GM12872 (cell line): ENCODE results near the gene LCK.

Experiments
- TF ChIP-seq, protein P1 (sequence below): IDR thresholded peaks from 3 replicates; pipeline ENCODE4 v1.5.1; 2011; ENCODE audit warnings: low read depth, mild to moderate bottlenecking, low read length, moderate library complexity; ENCODE audit not compliant: insufficient read depth

The LCK gene

GRCh38 chr1:32327204-32327603 lies 76.1 kb downstream of the LCK start:
- TF ChIP-seq, protein P1, sequence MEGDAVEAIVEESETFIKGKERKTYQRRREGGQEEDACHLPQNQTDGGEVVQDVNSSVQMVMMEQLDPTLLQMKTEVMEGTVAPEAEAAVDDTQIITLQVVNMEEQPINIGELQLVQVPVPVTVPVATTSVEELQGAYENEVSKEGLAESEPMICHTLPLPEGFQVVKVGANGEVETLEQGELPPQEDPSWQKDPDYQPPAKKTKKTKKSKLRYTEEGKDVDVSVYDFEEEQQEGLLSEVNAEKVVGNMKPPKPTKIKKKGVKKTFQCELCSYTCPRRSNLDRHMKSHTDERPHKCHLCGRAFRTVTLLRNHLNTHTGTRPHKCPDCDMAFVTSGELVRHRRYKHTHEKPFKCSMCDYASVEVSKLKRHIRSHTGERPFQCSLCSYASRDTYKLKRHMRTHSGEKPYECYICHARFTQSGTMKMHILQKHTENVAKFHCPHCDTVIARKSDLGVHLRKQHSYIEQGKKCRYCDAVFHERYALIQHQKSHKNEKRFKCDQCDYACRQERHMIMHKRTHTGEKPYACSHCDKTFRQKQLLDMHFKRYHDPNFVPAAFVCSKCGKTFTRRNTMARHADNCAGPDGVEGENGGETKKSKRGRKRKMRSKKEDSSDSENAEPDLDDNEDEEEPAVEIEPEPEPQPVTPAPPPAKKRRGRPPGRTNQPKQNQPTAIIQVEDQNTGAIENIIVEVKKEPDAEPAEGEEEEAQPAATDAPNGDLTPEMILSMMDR: no peak

DNA sequence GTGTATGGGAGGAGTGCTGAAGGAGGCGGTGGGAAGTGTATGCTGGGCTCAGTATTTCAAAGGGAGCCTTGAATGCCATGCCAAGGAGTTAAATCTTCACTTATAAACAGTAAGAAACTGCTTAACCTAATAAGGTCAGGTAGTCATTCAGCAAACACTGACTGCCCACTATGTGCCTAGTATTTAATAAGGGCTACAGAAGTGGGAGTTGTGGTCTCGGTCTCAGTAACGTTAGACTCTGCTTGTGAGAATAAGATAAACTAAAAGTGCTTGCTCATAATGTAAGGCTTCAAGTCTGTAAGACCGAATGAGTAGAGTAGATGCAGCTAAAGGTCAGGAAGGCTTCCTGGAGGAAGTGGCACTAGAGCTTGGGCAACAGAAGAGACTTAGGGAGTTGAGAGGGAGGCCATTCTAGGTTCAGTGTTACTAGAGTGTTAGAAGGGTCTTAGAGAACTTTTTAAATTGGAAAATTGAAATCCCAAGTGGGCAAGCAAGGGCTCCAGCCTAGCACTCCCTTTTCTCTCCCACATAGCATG lies 78.9 kb downstream of the LCK start:
- TF ChIP-seq, protein P1: no peak

GRCh38 chr1:32330558-32331151 lies 79.6 kb downstream of the LCK start:
- TF ChIP-seq, protein P1: no peak

GRCh38 chr1:32331549-32331948 lies 80.5 kb downstream of the LCK start:
- TF ChIP-seq, protein P1: no peak

DNA sequence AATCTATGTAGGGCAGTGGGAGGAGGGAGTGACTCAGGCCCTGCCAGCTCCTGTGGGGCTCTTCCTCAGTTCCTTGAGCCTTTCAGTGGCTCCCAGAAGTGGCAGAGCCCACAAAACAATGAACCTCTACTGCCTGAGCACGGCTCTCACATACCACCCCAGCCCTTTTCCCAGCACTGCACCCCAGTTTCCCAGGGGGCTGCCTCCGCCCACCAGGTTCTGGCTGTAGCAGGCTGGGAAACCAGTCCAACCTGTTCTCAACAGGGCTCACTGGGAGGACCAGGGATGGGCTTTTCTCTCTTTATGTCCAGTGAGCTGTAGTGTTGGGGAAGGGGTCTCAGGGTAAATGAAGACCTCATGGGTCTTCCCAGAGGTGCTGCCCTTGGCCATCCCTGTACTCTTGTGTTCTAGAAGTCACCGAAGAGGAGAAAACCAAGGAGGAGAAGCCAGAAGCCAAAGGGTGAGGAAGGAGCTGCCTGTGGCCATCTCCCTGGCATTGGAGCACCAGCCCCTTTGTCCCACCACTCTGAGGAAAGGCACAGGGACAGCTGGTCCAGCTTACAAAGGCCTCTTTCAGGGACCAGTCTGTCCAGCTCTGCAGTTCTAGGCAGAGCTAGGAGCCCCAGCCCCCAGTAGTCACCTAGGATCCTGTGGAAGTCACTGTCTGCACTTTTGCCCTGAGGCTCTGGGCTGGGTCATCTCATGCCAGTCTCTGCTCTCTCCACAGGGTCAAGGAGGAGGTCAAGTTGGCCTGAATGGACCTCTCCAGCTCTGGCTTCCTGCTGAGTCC lies 81.4 kb downstream of the LCK start:
- TF ChIP-seq, protein P1: no peak

- TF ChIP-seq, protein P1: no peak
These were observed 82.3 kb downstream of the LCK start for GRCh38 chr1:32333251-32333963.

GRCh38 chr1:32334274-32334861 lies 83.3 kb downstream of the LCK start:
- TF ChIP-seq, protein P1: no peak
